Activated effector memory CD4-positive, alpha-beta T cell treated with Interleukin-2 at 50 U/mL for 16 hours (primary cell): ENCODE results near the gene EVI2B.
"Not testable (repeated sequence)": the region's sequence is repeated elsewhere in the genome, so short reads cannot be mapped to it uniquely, and the experiment has no call there.

Experiments used
- DNase-seq: peaks from one replicate; pipeline ENCODE4 v3.0.0-alpha.2; 2020

The EVI2B gene

GRCh38 chr17:31266042-31266441 is 47.8 kb downstream of the EVI2B start:
- DNase-seq: no peak

GRCh38 chr17:31262923-31263322 is 50.9 kb downstream of the EVI2B start:
- not testable (repeated sequence) for DNase-seq

- DNase-seq: no peak
Measured at GRCh38 chr17:31261601-31262000, 52.3 kb downstream of the EVI2B start.

GRCh38 chr17:31260151-31260550 is 53.7 kb downstream of the EVI2B start:
- no peak for DNase-seq

GRCh38 chr17:31256936-31257335 is 56.9 kb downstream of the EVI2B start:
- DNase-seq: no peak

- DNase-seq: no peak
Measured at GRCh38 chr17:31254654-31255053, 59.2 kb downstream of the EVI2B start.
